OCI-LY7 (cell line): Measurements from ENCODE around the gene CEP95.

Source experiments
- EZH2phosphoT487 ChIP-seq: fragments of 200-600 bp; sonication (generic); IDR thresholded peaks from 2 replicates; pipeline ENCODE4 v1.6.1; 2018; ENCODE audit warnings: low read depth, borderline replicate concordance, mild to moderate bottlenecking, mixed run types, antibody characterized with exemption, low read length, moderate library complexity, mixed read lengths
- TF ChIP-seq, protein P1 (sequence below): fragments of 200-600 bp; sonication (generic); conservative IDR thresholded peaks from 2 replicates; pipeline ENCODE4 v1.5.1; 2014; ENCODE audit warnings: mild to moderate bottlenecking, antibody characterized with exemption, low read length, moderate library complexity, mixed read lengths

GRCh38 chr17:64565563-64565962, 58.8 kb downstream of the CEP95 start:
- TF ChIP-seq, protein P1, sequence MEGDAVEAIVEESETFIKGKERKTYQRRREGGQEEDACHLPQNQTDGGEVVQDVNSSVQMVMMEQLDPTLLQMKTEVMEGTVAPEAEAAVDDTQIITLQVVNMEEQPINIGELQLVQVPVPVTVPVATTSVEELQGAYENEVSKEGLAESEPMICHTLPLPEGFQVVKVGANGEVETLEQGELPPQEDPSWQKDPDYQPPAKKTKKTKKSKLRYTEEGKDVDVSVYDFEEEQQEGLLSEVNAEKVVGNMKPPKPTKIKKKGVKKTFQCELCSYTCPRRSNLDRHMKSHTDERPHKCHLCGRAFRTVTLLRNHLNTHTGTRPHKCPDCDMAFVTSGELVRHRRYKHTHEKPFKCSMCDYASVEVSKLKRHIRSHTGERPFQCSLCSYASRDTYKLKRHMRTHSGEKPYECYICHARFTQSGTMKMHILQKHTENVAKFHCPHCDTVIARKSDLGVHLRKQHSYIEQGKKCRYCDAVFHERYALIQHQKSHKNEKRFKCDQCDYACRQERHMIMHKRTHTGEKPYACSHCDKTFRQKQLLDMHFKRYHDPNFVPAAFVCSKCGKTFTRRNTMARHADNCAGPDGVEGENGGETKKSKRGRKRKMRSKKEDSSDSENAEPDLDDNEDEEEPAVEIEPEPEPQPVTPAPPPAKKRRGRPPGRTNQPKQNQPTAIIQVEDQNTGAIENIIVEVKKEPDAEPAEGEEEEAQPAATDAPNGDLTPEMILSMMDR = no peak
- TF ChIP-seq EZH2phosphoT487 = no peak
